IMR-90 (cell line): ENCODE data around the gene PTPRH. TPM values are rescaled to one million over a fixed set of nuclear protein-coding genes. Genes with fewer than 3 reads are reported as not detected.

Source experiments
- ATAC-seq: fragments of 200-7000 bp; cut with Tn5 transposase; 2 replicates; pipeline ENCODE4 v1.9.1; 2020; ENCODE audit warnings: low read depth, mild to moderate bottlenecking, moderate library complexity
- BruUV-seq: library from RNA; stranded (reverse); fragments of 400-500 nt; replicated peaks from 2 replicates; lab custom pipeline; 2021; lab: Mats Ljungman, UMichigan
- CTCF ChIA-PET: fragments of 300-600 bp; formaldehyde crosslinking; extraction: SDS; loops from one replicate; lab custom pipeline; 2021; ENCODE audit warnings: antibody characterized with exemption; lab: Yijun Ruan, JAX
- POLR2A ChIA-PET: fragments of 300-600 bp; sonication (Branson Sonifier 250); formaldehyde crosslinking; loops from one replicate; lab custom pipeline; 2022; ENCODE audit warnings: antibody characterized with exemption; ENCODE audit not compliant: unreplicated experiment; lab: Charles Lee
- DNase-seq: peaks from one replicate; pipeline ENCODE4 v3.0.0; 2013
- H2AFZ ChIP-seq: replicated peaks from 2 replicates; pipeline ENCODE3; 2013; ENCODE audit warnings: low read length, mild to moderate bottlenecking; ENCODE audit not compliant: poor library complexity
- H2AK5ac ChIP-seq: 2 replicates; pipeline ENCODE4 v1.6.1; 2013; ENCODE audit warnings: low read depth, low read length, inconsistent platforms
- H2AK9ac ChIP-seq: replicated peaks from 2 replicates; pipeline ENCODE3; 2013; ENCODE audit warnings: mild to moderate bottlenecking, low read depth, low read length, moderate library complexity; ENCODE audit not compliant: poor library complexity
- H2BK120ac ChIP-seq: 2 replicates; pipeline ENCODE4 v1.6.1; 2013; ENCODE audit warnings: low read depth, low read length, inconsistent platforms
- H2BK15ac ChIP-seq: 3 replicates; pipeline ENCODE4 v1.6.1; 2013; ENCODE audit warnings: low read depth, low read length, inconsistent platforms
- H2BK20ac ChIP-seq: 2 replicates; pipeline ENCODE4 v1.6.1; 2013; ENCODE audit warnings: low read depth, mild to moderate bottlenecking, inconsistent platforms, low read length, moderate library complexity
- H2BK5ac ChIP-seq: 2 replicates; pipeline ENCODE4 v1.6.1; 2013; ENCODE audit warnings: mild to moderate bottlenecking, low read depth, low read length, inconsistent platforms; ENCODE audit not compliant: poor library complexity, severe bottlenecking
- H3K14ac ChIP-seq: replicated peaks from 2 replicates; pipeline ENCODE4 v1.6.1; 2013; ENCODE audit warnings: low read depth, low read length, inconsistent platforms
- H3K18ac ChIP-seq: 2 replicates; pipeline ENCODE4 v1.6.1; 2013; ENCODE audit warnings: low read depth, low read length, control low read depth
- H3K23ac ChIP-seq: 2 replicates; pipeline ENCODE4 v1.6.1; 2013; ENCODE audit warnings: low read depth, low read length, inconsistent platforms
- H3K27ac ChIP-seq: 2 replicates; pipeline ENCODE4 v1.5.1; 2013; ENCODE audit warnings: mild to moderate bottlenecking, control low read depth, low read length; ENCODE audit not compliant: insufficient read depth
- H3K27me3 ChIP-seq: 2 replicates; pipeline ENCODE4 v1.6.1; 2013; ENCODE audit warnings: low read length; ENCODE audit not compliant: control insufficient read depth, insufficient read depth
- H3K36me3 ChIP-seq: 2 replicates; pipeline ENCODE4 v1.6.1; 2013; ENCODE audit warnings: low read length, mixed read lengths; ENCODE audit not compliant: control insufficient read depth, insufficient read depth
- H3K4ac ChIP-seq: 2 replicates; pipeline ENCODE4 v1.6.1; 2013; ENCODE audit warnings: low read depth, low read length, inconsistent platforms
- H3K4me1 ChIP-seq: 2 replicates; pipeline ENCODE4 v1.6.1; 2013; ENCODE audit warnings: low read length, mixed read lengths; ENCODE audit not compliant: control insufficient read depth, insufficient read depth
- H3K4me2 ChIP-seq: 2 replicates; pipeline ENCODE4 v1.6.1; 2013; ENCODE audit warnings: low read depth, mild to moderate bottlenecking, control low read depth, low read length, moderate library complexity
- H3K4me3 ChIP-seq: 2 replicates; pipeline ENCODE4 v1.5.1; 2013; ENCODE audit warnings: low read depth, mild to moderate bottlenecking, control low read depth, low read length, moderate library complexity; ENCODE audit not compliant: insufficient read depth
- H3K56ac ChIP-seq: 2 replicates; pipeline ENCODE4 v1.6.1; 2013; ENCODE audit warnings: low read length, inconsistent platforms; ENCODE audit not compliant: insufficient read depth; ENCODE audit errors: extremely low read depth
- H3K79me1 ChIP-seq, 2 experiments: 2 replicates each; pipeline ENCODE4 v1.6.1; 2013; ENCODE audit warnings: low read length in 2 of 2, inconsistent platforms in 1 of 2, low read depth in 1 of 2
- H3K9ac ChIP-seq: 2 replicates; pipeline ENCODE4 v1.6.1; 2013; ENCODE audit warnings: low read depth, low read length, control low read depth
- H3K9me1 ChIP-seq: 2 replicates; pipeline ENCODE4 v1.6.1; 2013; ENCODE audit warnings: low read length, inconsistent platforms; ENCODE audit not compliant: insufficient read depth
- H3K9me3 ChIP-seq: 2 replicates; pipeline ENCODE4 v1.6.1; 2013; ENCODE audit warnings: low read length; ENCODE audit not compliant: control insufficient read depth, insufficient read depth
- H4K20me1 ChIP-seq: 2 replicates; pipeline ENCODE4 v1.6.1; 2013; ENCODE audit warnings: low read length, inconsistent platforms; ENCODE audit not compliant: insufficient read depth
- H4K5ac ChIP-seq: 2 replicates; pipeline ENCODE4 v1.6.1; 2013; ENCODE audit warnings: mild to moderate bottlenecking, low read depth, low read length, control low read depth
- H4K8ac ChIP-seq, 2 experiments: 2 replicates each; pipeline ENCODE4 v1.6.1; 2013; ENCODE audit warnings: low read depth in 2 of 2, low read length in 2 of 2, control low read depth in 1 of 2, inconsistent platforms in 1 of 2
- H4K91ac ChIP-seq: 2 replicates; pipeline ENCODE4 v1.6.1; 2013; ENCODE audit warnings: low read depth, low read length, inconsistent platforms; ENCODE audit not compliant: insufficient read depth
- BHLHE40 ChIP-seq: fragments of 150-350 bp; IDR thresholded peaks from 2 replicates; pipeline ENCODE4 v1.6.1; 2016; ENCODE audit warnings: mild to moderate bottlenecking, low read depth, low read length
- CEBPB ChIP-seq: IDR thresholded peaks from 2 replicates; pipeline ENCODE4 v1.6.1; 2012; ENCODE audit warnings: low read depth, low read length, improper control_type of control experiment
- CHD1 ChIP-seq: IDR thresholded peaks from 2 replicates; pipeline ENCODE4 v1.6.1; 2012; ENCODE audit warnings: low read depth, low read length, improper control_type of control experiment
- ELK1 ChIP-seq: fragments of 150-350 bp; IDR thresholded peaks from 2 replicates; pipeline ENCODE4 v1.6.1; 2016; ENCODE audit warnings: low read depth, mild to moderate bottlenecking, low read length, moderate library complexity, borderline replicate concordance
- FOS ChIP-seq: fragments of 150-350 bp; IDR thresholded peaks from 2 replicates; pipeline ENCODE4 v1.6.1; 2016; ENCODE audit warnings: low read depth, low read length
- MAFK ChIP-seq: IDR thresholded peaks from 2 replicates; pipeline ENCODE4 v1.6.1; 2012; ENCODE audit warnings: low read depth, low read length, improper control_type of control experiment
- MAZ ChIP-seq: IDR thresholded peaks from 2 replicates; pipeline ENCODE4 v1.6.1; 2012; ENCODE audit warnings: low read depth, mild to moderate bottlenecking, low read length, improper control_type of control experiment, moderate library complexity, borderline replicate concordance
- MXI1 ChIP-seq: IDR thresholded peaks from 2 replicates; pipeline ENCODE4 v1.6.1; 2012; ENCODE audit warnings: low read depth, mild to moderate bottlenecking, low read length, moderate library complexity, borderline replicate concordance
- NFE2L2 ChIP-seq: fragments of 150-350 bp; IDR thresholded peaks from 2 replicates; pipeline ENCODE4 v1.6.1; 2016; ENCODE audit warnings: low read depth, mild to moderate bottlenecking, low read length
- POLR2A ChIP-seq: IDR thresholded peaks from 2 replicates; pipeline ENCODE4 v1.6.1; 2012; ENCODE audit warnings: mild to moderate bottlenecking, low read depth, low read length
- RAD21 ChIP-seq: IDR thresholded peaks from 2 replicates; pipeline ENCODE4 v1.6.1; 2012; ENCODE audit warnings: low read length, improper control_type of control experiment
- RCOR1 ChIP-seq: IDR thresholded peaks from 2 replicates; pipeline ENCODE4 v1.6.1; 2012; ENCODE audit warnings: mild to moderate bottlenecking, low read length, improper control_type of control experiment; ENCODE audit not compliant: insufficient replicate concordance
- RFX5 ChIP-seq: IDR thresholded peaks from 2 replicates; pipeline ENCODE4 v1.8.0; 2012; ENCODE audit warnings: low read depth, mild to moderate bottlenecking, low read length, moderate library complexity
- SMC3 ChIP-seq: fragments of 150-350 bp; IDR thresholded peaks from 2 replicates; pipeline ENCODE4 v1.6.1; 2016; ENCODE audit warnings: low read depth, mild to moderate bottlenecking, antibody characterized with exemption, low read length, moderate library complexity
- USF2 ChIP-seq: fragments of 150-350 bp; IDR thresholded peaks from 2 replicates; pipeline ENCODE4 v1.6.1; 2017; ENCODE audit warnings: mild to moderate bottlenecking, antibody characterized with exemption, low read length, low read depth
- WGBS, 2 experiments: methylation state at CpG; one replicate each; pipeline versions ENCODE4 v1.1.5 to v1.1.7; 2013; ENCODE audit warnings: missing lambda C conversion rate in 2 of 2; ENCODE audit not compliant: insufficient read length in 1 of 2; ENCODE audit errors: extremely low coverage in 2 of 2; 5-methylcytosine and 5-hydroxymethylcytosine counted together
- dilution Hi-C: fragments of 300-500 bp; cut with HindIII; formaldehyde crosslinking; loops from one replicate; pipeline ENCODE4 v1.14.3; 2018; ENCODE audit warnings: low sequenced_read_pairs; ENCODE audit not compliant: unreplicated experiment
- in situ Hi-C: fragments of 300-500 bp; cut with MboI; formaldehyde crosslinking; loops from 3 replicates; pipeline ENCODE4 v1.14.3; 2019; ENCODE audit warnings: low sequenced_read_pairs, inconsistent platforms, mixed read lengths
- intact Hi-C: fragments of 100-400 bp; cut with micrococcal nuclease; formaldehyde crosslinking; loops from 2 replicates; pipeline ENCODE4 v1.10.0; 2022
- polyA plus RNA-seq, 3 experiments: library from polyadenylated mRNA; depleted of rRNA; stranded (reverse); fragments of >200 nt; gene quantifications; 2 replicates each; pipeline ENCODE4 v1.2.3, GENCODE V29; 2012; ENCODE audit warnings: low replicate concordance in 1 of 3
- total RNA-seq: library from RNA; depleted of rRNA; stranded (reverse); fragments of >200 nt; gene quantifications from 2 replicates; pipeline ENCODE4 v1.2.3, GENCODE V29; 2012
- TF ChIP-seq, protein P1 (sequence below): conservative IDR thresholded peaks from 2 replicates; pipeline ENCODE4 v1.5.1; 2012; ENCODE audit warnings: mild to moderate bottlenecking, low read depth, low read length, improper control_type of control experiment

The PTPRH gene
- total and polyA plus RNA-seq, 2 of the 4 experiments (the other 2 are of a cell fraction), result 1.3 to 3.4 TPM

DNA sequence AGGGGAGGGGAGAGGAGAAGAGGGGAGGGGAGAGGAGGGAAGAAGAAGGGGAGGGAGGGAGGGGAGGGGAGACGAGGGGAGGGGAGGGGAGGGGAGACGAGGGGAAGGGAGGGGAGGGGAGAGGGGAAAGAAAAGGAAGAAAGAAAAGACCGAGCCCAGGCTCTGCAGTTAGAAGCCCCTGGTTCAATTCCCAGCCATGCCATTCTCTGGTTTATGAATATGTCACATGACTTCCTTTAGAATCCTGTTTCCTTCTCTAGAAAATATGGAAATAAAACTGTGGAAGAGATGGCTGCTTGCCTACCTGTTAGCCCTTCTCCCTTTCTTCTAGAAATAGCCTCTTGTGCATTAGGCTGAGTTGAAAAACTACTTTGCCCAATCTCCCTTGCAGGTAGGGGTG lies 74.6 kb downstream of the PTPRH start:
- Histone ChIP-seq H3K23ac (no peak overlapping the region), H2BK120ac (no peak overlapping the region), H3K14ac (no peak overlapping the region), H3K56ac (no peak overlapping the region), H2AK5ac (no peak overlapping the region), H2BK20ac (no peak overlapping the region), H4K8ac (no peak overlapping the region), H3K9me3 (no peaks in the 10 kb centered on the region), H3K4me2 (no peak overlapping the region), H4K91ac (no peak overlapping the region), H2AFZ (no peak overlapping the region), H2BK15ac (no peak overlapping the region), H3K27me3 (peaks cover 29% of the 10 kb centered on the region), H3K18ac (no peak overlapping the region), H3K4ac (no peak overlapping the region), H3K27ac (no peak overlapping the region), H2AK9ac (no peak overlapping the region), H3K9ac (no peak overlapping the region), H4K5ac (no peak overlapping the region), H2BK5ac (no peak overlapping the region), H3K4me1 (no peaks in the 10 kb centered on the region), H3K9me1 (no peaks in the 10 kb centered on the region), H3K36me3 (no peaks in the 10 kb centered on the region), H3K79me1 (no peaks in the 10 kb centered on the region), H4K20me1 (no peaks in the 10 kb centered on the region), H3K4me3 (no peak overlapping the region)
- BruUV-seq, result no TSS peak
- ChIA-PET POLR2A (no interaction called here), CTCF (interaction anchor here (0.6 kb wide), 1 partner anchor 19 kb away, joined by 5 read pairs; no protein-coding TSS in a partner anchor)
- dilution Hi-C loops, result no loop called here
- WGBS, 2 experiments, result no CpG with 5 or more reads among the region's 3 CpGs
- intact Hi-C loops, result no loop called here
- TF ChIP-seq RCOR1 (no peak), SMC3 (no peak), MAFK (no peak), ELK1 (no peak), POLR2A (no peak), RFX5 (no peak), CEBPB (no peak), RAD21 (no peak), CHD1 (no peak), MAZ (no peak), USF2 (no peak), MXI1 (no peak), BHLHE40 (no peak), NFE2L2 (no peak), FOS (no peak)
- TF ChIP-seq, protein P1, sequence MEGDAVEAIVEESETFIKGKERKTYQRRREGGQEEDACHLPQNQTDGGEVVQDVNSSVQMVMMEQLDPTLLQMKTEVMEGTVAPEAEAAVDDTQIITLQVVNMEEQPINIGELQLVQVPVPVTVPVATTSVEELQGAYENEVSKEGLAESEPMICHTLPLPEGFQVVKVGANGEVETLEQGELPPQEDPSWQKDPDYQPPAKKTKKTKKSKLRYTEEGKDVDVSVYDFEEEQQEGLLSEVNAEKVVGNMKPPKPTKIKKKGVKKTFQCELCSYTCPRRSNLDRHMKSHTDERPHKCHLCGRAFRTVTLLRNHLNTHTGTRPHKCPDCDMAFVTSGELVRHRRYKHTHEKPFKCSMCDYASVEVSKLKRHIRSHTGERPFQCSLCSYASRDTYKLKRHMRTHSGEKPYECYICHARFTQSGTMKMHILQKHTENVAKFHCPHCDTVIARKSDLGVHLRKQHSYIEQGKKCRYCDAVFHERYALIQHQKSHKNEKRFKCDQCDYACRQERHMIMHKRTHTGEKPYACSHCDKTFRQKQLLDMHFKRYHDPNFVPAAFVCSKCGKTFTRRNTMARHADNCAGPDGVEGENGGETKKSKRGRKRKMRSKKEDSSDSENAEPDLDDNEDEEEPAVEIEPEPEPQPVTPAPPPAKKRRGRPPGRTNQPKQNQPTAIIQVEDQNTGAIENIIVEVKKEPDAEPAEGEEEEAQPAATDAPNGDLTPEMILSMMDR, result no peak
- DNase-seq (no peak), ATAC-seq (no peak)
- in situ Hi-C loops, result loop anchor here (5.0 kb wide), 1 partner anchor 283 kb away; no protein-coding TSS in a partner anchor
